Astrocyte (in vitro differentiated cells and primary cell): ENCODE measurements around the gene ESCO1.

Experiments used
- CTCF ChIP-seq: IDR thresholded peaks from 2 replicates; pipeline ENCODE4 v1.5.1; 2011; ENCODE audit warnings: low read depth, mild to moderate bottlenecking, inconsistent platforms, low read length, moderate library complexity; ENCODE audit not compliant: insufficient read depth
- EZH2 ChIP-seq: IDR thresholded peaks from 2 replicates; pipeline ENCODE4 v1.6.1; 2012; ENCODE audit warnings: mild to moderate bottlenecking, low read length, inconsistent platforms; ENCODE audit not compliant: insufficient read depth

- no peak for TF ChIP-seq EZH2
- no peak for TF ChIP-seq CTCF
These were observed 4.2 kb upstream of the ESCO1 start for GRCh38 chr18:21604671-21605070.
